ENCODE results near the gene DIAPH3.

DIAPH3 gene

DNA sequence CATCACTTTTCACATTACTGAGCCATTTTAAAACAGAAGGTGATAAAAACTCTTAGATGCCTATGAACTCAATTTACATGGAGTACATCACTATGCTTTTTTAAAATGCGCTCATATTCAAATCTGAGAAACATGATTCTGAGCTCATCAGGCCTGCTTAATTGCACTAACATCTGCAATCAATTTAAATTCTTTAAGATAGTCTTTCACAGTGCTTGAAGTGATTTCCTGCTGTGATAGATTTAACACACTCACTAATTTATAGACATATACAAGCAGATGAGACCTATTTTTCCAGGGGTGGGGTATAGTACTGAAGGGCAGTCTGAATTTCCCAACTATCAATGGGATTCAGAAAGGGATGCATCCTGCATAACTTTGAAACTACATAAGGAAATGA is 82.9 kb downstream of the DIAPH3 start:
- no peak overlapping the region for H3K9ac ChIP-seq (ENCODE audit: low read length)
- H3K18ac ChIP-seq (ENCODE audit: low read depth in 1 of 2, low read length in 2 of 2): no peak overlapping the region
- H3K36me3 ChIP-seq (ENCODE audit: control insufficient read depth in 1 of 2, insufficient read depth in 2 of 2, low read depth in 1 of 2, low read length in 2 of 2): no peaks in the 10 kb centered on the region
- H3K4me3 ChIP-seq (ENCODE audit: insufficient read depth in 1 of 2, low read depth in 1 of 2, low read length in 2 of 2): no peak overlapping the region
- no peaks in the 10 kb centered on the region for H3K4me1 ChIP-seq (ENCODE audit: control insufficient read depth, insufficient read depth, low read depth, low read length)
- H4K8ac ChIP-seq (ENCODE audit: low read length): no peak overlapping the region
- H3K4me2 ChIP-seq (ENCODE audit: low read length, poor library complexity, severe bottlenecking): no peak overlapping the region
- 100% methylated on average over 1 of the region's 1 CpG for WGBS
- no peak overlapping the region for H2BK5ac ChIP-seq (ENCODE audit: low read depth, low read length, poor library complexity, severe bottlenecking)
- peaks cover 13% of the 10 kb centered on the region for H3K79me1 ChIP-seq (replicated peaks; ENCODE audit: low read length, poor library complexity, severe bottlenecking)
- no peak overlapping the region for H2BK12ac ChIP-seq (ENCODE audit: low read length in 2 of 2)
- no peak overlapping the region for H4K91ac ChIP-seq (ENCODE audit: low read length)
- H2AFZ ChIP-seq (ENCODE audit: low read depth, low read length): no peak overlapping the region
- no peaks in the 10 kb centered on the region for H3K9me3 ChIP-seq (ENCODE audit: control insufficient read depth, low read length)
- DNase-seq: no peak
- H2BK120ac ChIP-seq (ENCODE audit: low read depth, low read length): no peak overlapping the region
- H3K23ac ChIP-seq (ENCODE audit: low read length in 2 of 2): no peak overlapping the region
- no peak overlapping the region for H3K14ac ChIP-seq (ENCODE audit: low read length in 2 of 2)
- no peak overlapping the region for H2AK5ac ChIP-seq (ENCODE audit: low read length, severe bottlenecking)
- H3K4ac ChIP-seq (ENCODE audit: low read depth in 1 of 2, low read length in 2 of 2): no peak overlapping the region
- H3K27me3 ChIP-seq (ENCODE audit: control insufficient read depth in 1 of 2, insufficient read depth in 1 of 2, low read length in 2 of 2): no peaks in the 10 kb centered on the region
- H3K27ac ChIP-seq (ENCODE audit: low read length, poor library complexity, severe bottlenecking): no peak overlapping the region
- no peak overlapping the region for H2BK15ac ChIP-seq (ENCODE audit: low read depth, poor library complexity, severe bottlenecking)

DNA sequence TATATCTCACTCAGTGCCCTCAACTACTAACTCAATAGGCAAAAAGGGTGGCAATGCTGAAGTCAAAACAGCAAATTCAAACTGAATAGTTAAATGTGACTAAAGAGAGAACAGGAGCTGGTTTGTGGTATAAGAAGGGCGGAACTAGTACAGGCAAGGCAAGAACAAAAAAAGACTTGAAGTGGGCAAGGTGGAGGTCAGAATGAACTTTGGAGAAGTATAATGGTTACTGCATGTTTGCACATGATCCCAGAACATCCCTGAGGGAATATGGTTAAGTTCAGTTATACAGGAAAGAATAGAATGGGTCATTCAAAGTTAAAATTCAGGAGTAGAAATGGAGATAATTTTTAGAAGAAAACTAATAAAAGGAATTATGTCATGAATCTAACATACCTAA is 85.5 kb downstream of the DIAPH3 start:
- no peak overlapping the region for H2BK120ac ChIP-seq (ENCODE audit: low read depth, low read length)
- H3K18ac ChIP-seq (ENCODE audit: low read depth in 1 of 2, low read length in 2 of 2): no peak overlapping the region
- no peaks in the 10 kb centered on the region for H3K36me3 ChIP-seq (ENCODE audit: control insufficient read depth in 1 of 2, insufficient read depth in 2 of 2, low read depth in 1 of 2, low read length in 2 of 2)
- no peak overlapping the region for H4K8ac ChIP-seq (ENCODE audit: low read length)
- no peak overlapping the region for H3K9ac ChIP-seq (ENCODE audit: low read length)
- no peak overlapping the region for H2AFZ ChIP-seq (ENCODE audit: low read depth, low read length)
- no peak overlapping the region for H3K14ac ChIP-seq (ENCODE audit: low read length in 2 of 2)
- H2AK5ac ChIP-seq (ENCODE audit: low read length, severe bottlenecking): no peak overlapping the region
- H3K4me1 ChIP-seq (ENCODE audit: control insufficient read depth, insufficient read depth, low read depth, low read length): no peaks in the 10 kb centered on the region
- H3K27ac ChIP-seq (ENCODE audit: low read length, poor library complexity, severe bottlenecking): no peak overlapping the region
- no peak overlapping the region for H3K23ac ChIP-seq (ENCODE audit: low read length in 2 of 2)
- no peak overlapping the region for H2BK15ac ChIP-seq (ENCODE audit: low read depth, poor library complexity, severe bottlenecking)
- no peak overlapping the region for H3K4me3 ChIP-seq (ENCODE audit: insufficient read depth in 1 of 2, low read depth in 1 of 2, low read length in 2 of 2)
- WGBS: 97% methylated on average over 1 of the region's 1 CpG
- peaks cover 20% of the 10 kb centered on the region for H3K79me1 ChIP-seq (replicated peaks; ENCODE audit: low read length, poor library complexity, severe bottlenecking)
- DNase-seq: no peak
- no peaks in the 10 kb centered on the region for H3K9me3 ChIP-seq (ENCODE audit: control insufficient read depth, low read length)
- H2BK5ac ChIP-seq (ENCODE audit: low read depth, low read length, poor library complexity, severe bottlenecking): no peak overlapping the region
- no peak overlapping the region for H2BK12ac ChIP-seq (ENCODE audit: low read length in 2 of 2)
- no peak overlapping the region for H3K4me2 ChIP-seq (ENCODE audit: low read length, poor library complexity, severe bottlenecking)
- no peaks in the 10 kb centered on the region for H3K27me3 ChIP-seq (ENCODE audit: control insufficient read depth in 1 of 2, insufficient read depth in 1 of 2, low read length in 2 of 2)
- H3K4ac ChIP-seq (ENCODE audit: low read depth in 1 of 2, low read length in 2 of 2): no peak overlapping the region
- H4K91ac ChIP-seq (ENCODE audit: low read length): no peak overlapping the region

DNA sequence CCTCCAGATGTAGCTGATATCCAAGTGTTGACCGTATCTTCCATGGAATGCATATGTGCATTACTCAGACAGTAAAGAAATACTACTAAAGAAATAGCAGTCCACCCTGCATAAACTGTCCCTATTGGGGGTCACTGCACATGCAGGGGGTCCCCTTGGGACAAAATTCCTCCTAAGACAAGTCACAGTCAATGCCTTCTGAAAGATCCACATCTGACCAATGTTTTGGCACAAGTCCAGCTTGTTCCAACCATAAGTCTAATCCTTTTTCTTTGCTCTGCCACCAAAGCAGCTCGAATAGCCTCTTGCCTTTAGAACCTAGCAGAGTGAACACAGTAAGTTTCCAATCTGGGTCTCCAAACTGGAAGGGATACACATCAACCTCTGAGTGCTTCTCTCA is 87.9 kb downstream of the DIAPH3 start:
- Histone ChIP-seq H3K4me3 (ENCODE audit: insufficient read depth in 1 of 2, low read depth in 1 of 2, low read length in 2 of 2) (no peak overlapping the region), H3K27ac (ENCODE audit: low read length, poor library complexity, severe bottlenecking) (no peak overlapping the region), H3K4ac (ENCODE audit: low read depth in 1 of 2, low read length in 2 of 2) (peak overlapping the region in 1 of 2 experiments; percentile 11), H3K27me3 (ENCODE audit: control insufficient read depth in 1 of 2, insufficient read depth in 1 of 2, low read length in 2 of 2) (no peaks in the 10 kb centered on the region), H2BK15ac (ENCODE audit: low read depth, poor library complexity, severe bottlenecking) (no peak overlapping the region), H2AK5ac (ENCODE audit: low read length, severe bottlenecking) (no peak overlapping the region), H3K4me1 (ENCODE audit: control insufficient read depth, insufficient read depth, low read depth, low read length) (no peaks in the 10 kb centered on the region), H3K23ac (ENCODE audit: low read length in 2 of 2) (peak overlapping the region in 1 of 2 experiments; percentile 17), H3K18ac (ENCODE audit: low read depth in 1 of 2, low read length in 2 of 2) (no peak overlapping the region), H2BK120ac (ENCODE audit: low read depth, low read length) (no peak overlapping the region), H2AFZ (ENCODE audit: low read depth, low read length) (no peak overlapping the region), H3K9me3 (ENCODE audit: control insufficient read depth, low read length) (no peaks in the 10 kb centered on the region), H3K9ac (ENCODE audit: low read length) (no peak overlapping the region), H3K14ac (ENCODE audit: low read length in 2 of 2) (no peak overlapping the region), H3K36me3 (ENCODE audit: control insufficient read depth in 1 of 2, insufficient read depth in 2 of 2, low read depth in 1 of 2, low read length in 2 of 2) (no peaks in the 10 kb centered on the region), H2BK12ac (ENCODE audit: low read length in 2 of 2) (no peak overlapping the region), H4K91ac (ENCODE audit: low read length) (no peak overlapping the region), H3K4me2 (ENCODE audit: low read length, poor library complexity, severe bottlenecking) (no peak overlapping the region), H3K79me1 (replicated peaks; ENCODE audit: low read length, poor library complexity, severe bottlenecking) (peaks cover 21% of the 10 kb centered on the region), H4K8ac (ENCODE audit: low read length) (no peak overlapping the region), H2BK5ac (ENCODE audit: low read depth, low read length, poor library complexity, severe bottlenecking) (no peak overlapping the region)
- no peak for DNase-seq
- WGBS: 96% methylated on average over 2 of the region's 2 CpGs

DNA sequence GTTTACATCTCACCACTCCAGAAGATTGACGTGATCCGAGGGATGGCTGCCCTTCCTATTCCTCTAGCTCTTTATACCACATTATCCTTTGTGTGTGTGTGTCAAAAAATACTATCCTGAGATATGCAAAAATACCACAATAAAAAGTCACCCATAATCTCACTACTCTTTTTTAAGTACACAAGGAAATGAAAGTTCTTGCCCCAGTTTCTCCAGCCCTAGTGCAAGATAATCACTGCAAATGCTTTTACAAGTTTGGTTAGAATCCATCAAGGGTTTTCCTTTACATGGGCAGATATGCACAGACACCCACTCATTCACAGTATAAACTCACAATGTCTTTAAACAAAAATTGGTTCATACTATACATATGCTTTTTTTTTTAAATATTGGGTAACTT is 89.3 kb downstream of the DIAPH3 start:
- H2BK12ac ChIP-seq (ENCODE audit: low read length in 2 of 2): no peak overlapping the region
- H2BK15ac ChIP-seq (ENCODE audit: low read depth, poor library complexity, severe bottlenecking): no peak overlapping the region
- no peak overlapping the region for H2AK5ac ChIP-seq (ENCODE audit: low read length, severe bottlenecking)
- no peak for DNase-seq
- 83% methylated on average over 2 of the region's 2 CpGs for WGBS
- no peak overlapping the region for H3K18ac ChIP-seq (ENCODE audit: low read depth in 1 of 2, low read length in 2 of 2)
- no peak overlapping the region for H3K4me3 ChIP-seq (ENCODE audit: insufficient read depth in 1 of 2, low read depth in 1 of 2, low read length in 2 of 2)
- no peaks in the 10 kb centered on the region for H3K9me3 ChIP-seq (ENCODE audit: control insufficient read depth, low read length)
- no peak overlapping the region for H4K8ac ChIP-seq (ENCODE audit: low read length)
- no peak overlapping the region for H3K4ac ChIP-seq (ENCODE audit: low read depth in 1 of 2, low read length in 2 of 2)
- no peak overlapping the region for H3K4me2 ChIP-seq (ENCODE audit: low read length, poor library complexity, severe bottlenecking)
- H2BK120ac ChIP-seq (ENCODE audit: low read depth, low read length): no peak overlapping the region
- H2BK5ac ChIP-seq (ENCODE audit: low read depth, low read length, poor library complexity, severe bottlenecking): no peak overlapping the region
- no peak overlapping the region for H3K9ac ChIP-seq (ENCODE audit: low read length)
- no peak overlapping the region for H3K27ac ChIP-seq (ENCODE audit: low read length, poor library complexity, severe bottlenecking)
- peaks cover 21% of the 10 kb centered on the region for H3K79me1 ChIP-seq (replicated peaks; ENCODE audit: low read length, poor library complexity, severe bottlenecking)
- H3K27me3 ChIP-seq (ENCODE audit: control insufficient read depth in 1 of 2, insufficient read depth in 1 of 2, low read length in 2 of 2): no peaks in the 10 kb centered on the region
- no peak overlapping the region for H2AFZ ChIP-seq (ENCODE audit: low read depth, low read length)
- H3K23ac ChIP-seq (ENCODE audit: low read length in 2 of 2): no peak overlapping the region
- H4K91ac ChIP-seq (ENCODE audit: low read length): no peak overlapping the region
- no peaks in the 10 kb centered on the region for H3K36me3 ChIP-seq (ENCODE audit: control insufficient read depth in 1 of 2, insufficient read depth in 2 of 2, low read depth in 1 of 2, low read length in 2 of 2)
- H3K4me1 ChIP-seq (ENCODE audit: control insufficient read depth, insufficient read depth, low read depth, low read length): no peaks in the 10 kb centered on the region
- no peak overlapping the region for H3K14ac ChIP-seq (ENCODE audit: low read length in 2 of 2)

Measured in mesenchymal stem cell (in vitro differentiated cells and primary cell).